Fibroblast of lung (primary cell): ENCODE results near the gene DPP7.

ENCODE experiments used
- CTCF ChIP-seq, 2 donors: IDR thresholded peaks in 1 of 2; conservative IDR thresholded peaks in 1 of 2; 1 replicate in 1 of 2; 2 replicates in 1 of 2; pipeline ENCODE4 v1.5.1; 2011 to 2012; ENCODE audit warnings: low read length in 2 of 2, control low read depth in 1 of 2, inconsistent platforms in 1 of 2, low read depth in 1 of 2, mild to moderate bottlenecking in 1 of 2
- EZH2 ChIP-seq: IDR thresholded peaks from 2 replicates; pipeline ENCODE4 v1.5.1; 2012; ENCODE audit warnings: low read length, control low read depth, mild to moderate bottlenecking; ENCODE audit errors: missing control alignments

DNA sequence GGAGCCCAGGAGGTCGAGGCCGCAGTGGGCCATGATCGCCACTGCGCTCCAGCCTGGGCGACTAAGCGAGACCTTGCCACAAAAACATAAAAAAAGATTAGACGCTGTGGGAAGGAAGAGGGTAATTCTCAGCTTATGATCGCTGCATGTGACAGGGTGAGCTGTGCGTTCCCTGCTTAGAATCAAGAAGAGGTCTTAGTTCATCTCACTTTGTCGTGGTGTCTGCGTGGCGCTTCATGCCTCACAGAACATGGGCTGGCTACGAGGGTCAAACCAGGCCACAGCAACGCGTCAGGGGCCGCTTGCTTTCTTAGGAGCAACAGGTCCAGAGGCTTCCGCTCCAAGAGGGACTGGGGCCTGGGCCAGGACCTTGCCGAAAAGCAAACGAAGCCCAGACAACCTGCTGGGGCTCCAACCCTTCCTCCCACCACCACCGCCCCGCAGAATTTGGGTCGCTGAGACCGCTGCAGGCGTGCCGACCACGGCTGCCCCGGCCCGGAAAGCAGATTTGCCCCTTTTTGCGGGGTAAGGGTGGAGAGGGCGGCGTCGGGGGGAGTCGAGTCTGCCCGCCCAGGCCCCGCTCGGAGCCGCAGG lies 14.4 kb upstream of the DPP7 start:
- TF ChIP-seq CTCF (conservative IDR thresholded peaks at IDR 0.05 in 1 of 2, IDR thresholded peaks at IDR 0.05 in 1 of 2; ENCODE audit: low read depth in 1 of 2, low read length in 2 of 2) = no peak
- no peak for TF ChIP-seq EZH2
